NOMO-1 (cell line): ENCODE results near the gene REPIN1.
A peak's percentile ranks its signal among the peaks of the same experiment; 100 is the strongest.
"Not testable (repeated sequence)": the region's sequence is repeated elsewhere in the genome, so short reads cannot be mapped to it uniquely, and the experiment has no call there.

ENCODE experiments used
- DNase-seq, 2 experiments: peaks; one replicate each; lab custom pipeline; 2025; ENCODE audit not compliant: unreplicated experiment in 2 of 2; lab: John Stamatoyannopoulos, UW

REPIN1 gene

GRCh38 chr7:150374472-150374871 is 5.8 kb downstream of the REPIN1 start:
- no peak for DNase-seq

GRCh38 chr7:150375662-150376521 is 7.3 kb downstream of the REPIN1 start:
- DNase-seq: no peak

- DNase-seq: no peak
Measured at GRCh38 chr7:150376560-150376959, 7.9 kb downstream of the REPIN1 start.

GRCh38 chr7:150377196-150377595 is 8.6 kb downstream of the REPIN1 start:
- no peak for DNase-seq

- no peak for DNase-seq
Measured at GRCh38 chr7:150377635-150378034, 9.0 kb downstream of the REPIN1 start.

GRCh38 chr7:150378115-150378852 is 9.7 kb downstream of the REPIN1 start:
- peak; percentile 18 to 51 for DNase-seq

- DNase-seq: peak; percentile 74 to 92
Measured at GRCh38 chr7:150378853-150379440, 10.3 kb downstream of the REPIN1 start, which contains the start of gene ZNF775. Gene ZNF775, plus strand, starts transcription at chr7:150379330. Its CDS starts 9,141 bp downstream, at chr7:150388471.

GRCh38 chr7:150379441-150380379 is 11.1 kb downstream of the REPIN1 start:
- DNase-seq: peak in 1 of 2 experiments; percentile 6

- no peak for DNase-seq
Measured at GRCh38 chr7:150380463-150380862, 11.8 kb downstream of the REPIN1 start.

- no peak for DNase-seq
Measured at GRCh38 chr7:150381096-150381495, 12.5 kb downstream of the REPIN1 start.

- DNase-seq: no peak
Measured at GRCh38 chr7:150381785-150382122, 13.1 kb downstream of the REPIN1 start.

GRCh38 chr7:150382123-150382843 is 13.7 kb downstream of the REPIN1 start:
- DNase-seq: no peak

- no peak for DNase-seq
Measured at GRCh38 chr7:150382844-150383225, 14.2 kb downstream of the REPIN1 start.

- no peak for DNase-seq
Measured at GRCh38 chr7:150383710-150384397, 15.2 kb downstream of the REPIN1 start.

- DNase-seq: peak in 1 of 2 experiments; percentile 47
Measured at GRCh38 chr7:150384406-150385301, 16.0 kb downstream of the REPIN1 start.

GRCh38 chr7:150385302-150385723 is 16.7 kb downstream of the REPIN1 start:
- no peak for DNase-seq

GRCh38 chr7:150385884-150386283 is 17.3 kb downstream of the REPIN1 start:
- DNase-seq: not testable (repeated sequence)

GRCh38 chr7:150388306-150388705 is 19.7 kb downstream of the REPIN1 start:
- no peak for DNase-seq
